Measurements from ENCODE around the gene MLLT6. TPM values are rescaled to one million over a fixed set of nuclear protein-coding genes. Genes with fewer than 3 reads are reported as not detected.
A peak's percentile ranks its signal among the peaks of the same experiment; 100 is the strongest.

MLLT6 gene
- total and polyA plus RNA-seq, 2 of the 13 experiments (the other 11 are each of a cell fraction or from before 2014, with no cell fraction given): 50.7 to 69.5 TPM

- TF ChIP-seq IKZF5 (CRISPR knock-in tag; IDR thresholded peaks at IDR 0.05): no peak
- no peak for TF ChIP-seq ZFP1 (CRISPR knock-in tag; IDR thresholded peaks at IDR 0.05)
- TF ChIP-seq ZNF180 (CRISPR knock-in tag; IDR thresholded peaks at IDR 0.05; ENCODE audit: borderline replicate concordance, low read depth): 0 out of 2 replicates have a peak, but pooled peaks have one; percentile 22
- TF ChIP-seq REST (IDR thresholded peaks at IDR 0.05; ENCODE audit: borderline replicate concordance in 1 of 2, low read depth in 1 of 2, low read length in 2 of 2): 0 out of 4 replicates have a peak, but pooled peaks of 1 of the 2 experiments have one; percentile 32
- no peak for TF ChIP-seq ZFP62 (CRISPR knock-in tag; IDR thresholded peaks at IDR 0.05)
- TF ChIP-seq ZNF101 (CRISPR knock-in tag; IDR thresholded peaks at IDR 0.05; ENCODE audit: borderline replicate concordance, low read depth): no peak
- TF ChIP-seq KDM2A (CRISPR knock-in tag; IDR thresholded peaks at IDR 0.05; ENCODE audit: borderline replicate concordance, low read depth): no peak
- TF ChIP-seq ZMAT5 (CRISPR knock-in tag; IDR thresholded peaks at IDR 0.05; ENCODE audit: borderline replicate concordance, low read depth): no peak
- 0 out of 2 replicates have a peak, but pooled peaks have one; percentile 52 for TF ChIP-seq CSRNP1 (CRISPR knock-in tag; IDR thresholded peaks at IDR 0.05)
- TF ChIP-seq SRY (CRISPR knock-in tag; IDR thresholded peaks at IDR 0.05): no peak
- TF ChIP-seq CHD4 (IDR thresholded peaks at IDR 0.05; ENCODE audit: borderline replicate concordance, low read length): no peak
- no peak for TF ChIP-seq ZNF790 (CRISPR knock-in tag; IDR thresholded peaks at IDR 0.05; ENCODE audit: borderline replicate concordance)
- TF ChIP-seq TCF7 (IDR thresholded peaks at IDR 0.05; ENCODE audit: low read depth): no peak
Observed at GRCh38 chr17:38657824-38658740, 47.0 kb upstream of the MLLT6 start (continued).

Measured in HepG2 (cell line).